GM19452 (cell line): ENCODE results near the gene EFCAB14.
"Not testable (repeated sequence)": the region's sequence is repeated elsewhere in the genome, so short reads cannot be mapped to it uniquely, and the experiment has no call there.

ENCODE experiments used
- ATAC-seq: cut with Tn5 transposase; IDR thresholded peaks from one replicate; pipeline ENCODE4 v1.9.1; 2021; ENCODE audit not compliant: unreplicated experiment

Gene EFCAB14

GRCh38 chr1:46657775-46658174 lies 61.1 kb downstream of the EFCAB14 start:
- ATAC-seq: no peak

GRCh38 chr1:46656643-46657042 lies 62.3 kb downstream of the EFCAB14 start:
- no peak for ATAC-seq

GRCh38 chr1:46655848-46656247 lies 63.1 kb downstream of the EFCAB14 start:
- no peak for ATAC-seq

GRCh38 chr1:46654698-46655097 lies 64.2 kb downstream of the EFCAB14 start:
- not testable (repeated sequence) for ATAC-seq

GRCh38 chr1:46654012-46654411 lies 64.9 kb downstream of the EFCAB14 start:
- no peak for ATAC-seq

GRCh38 chr1:46653405-46653958 lies 65.4 kb downstream of the EFCAB14 start:
- no peak for ATAC-seq

GRCh38 chr1:46652321-46653100 lies 66.4 kb downstream of the EFCAB14 start:
- no peak for ATAC-seq

GRCh38 chr1:46651152-46651551 lies 67.8 kb downstream of the EFCAB14 start:
- ATAC-seq: not testable (repeated sequence)

- ATAC-seq: no peak
Measured at GRCh38 chr1:46650491-46650890, 68.4 kb downstream of the EFCAB14 start.

- no peak for ATAC-seq
Measured at GRCh38 chr1:46649764-46650163, 69.2 kb downstream of the EFCAB14 start.

GRCh38 chr1:46647611-46648010 lies 71.3 kb downstream of the EFCAB14 start:
- ATAC-seq: no peak

GRCh38 chr1:46646844-46647243 lies 72.1 kb downstream of the EFCAB14 start:
- no peak for ATAC-seq

GRCh38 chr1:46646331-46646730 lies 72.6 kb downstream of the EFCAB14 start:
- ATAC-seq: no peak

GRCh38 chr1:46645815-46646214 lies 73.1 kb downstream of the EFCAB14 start:
- ATAC-seq: no peak

GRCh38 chr1:46643368-46643775 lies 75.5 kb downstream of the EFCAB14 start:
- no peak for ATAC-seq

- no peak for ATAC-seq
Measured at GRCh38 chr1:46642115-46642680, 76.7 kb downstream of the EFCAB14 start.

GRCh38 chr1:46639547-46639946 lies 79.4 kb downstream of the EFCAB14 start:
- no peak for ATAC-seq

- ATAC-seq: no peak
Measured at GRCh38 chr1:46638921-46639320, 80.0 kb downstream of the EFCAB14 start.

- no peak for ATAC-seq
Measured at GRCh38 chr1:46637444-46638083, 81.3 kb downstream of the EFCAB14 start.

- no peak for ATAC-seq
Measured at GRCh38 chr1:46635205-46635604, 83.7 kb downstream of the EFCAB14 start.

GRCh38 chr1:46630719-46631118 lies 88.2 kb downstream of the EFCAB14 start:
- ATAC-seq: no peak
